NCI-H774 (cell line): Measurements from ENCODE around the gene ASIC4.

Source experiments
- DNase-seq: peaks from one replicate; lab custom pipeline; 2025; lab: John Stamatoyannopoulos, UW

The ASIC4 gene, protein sequence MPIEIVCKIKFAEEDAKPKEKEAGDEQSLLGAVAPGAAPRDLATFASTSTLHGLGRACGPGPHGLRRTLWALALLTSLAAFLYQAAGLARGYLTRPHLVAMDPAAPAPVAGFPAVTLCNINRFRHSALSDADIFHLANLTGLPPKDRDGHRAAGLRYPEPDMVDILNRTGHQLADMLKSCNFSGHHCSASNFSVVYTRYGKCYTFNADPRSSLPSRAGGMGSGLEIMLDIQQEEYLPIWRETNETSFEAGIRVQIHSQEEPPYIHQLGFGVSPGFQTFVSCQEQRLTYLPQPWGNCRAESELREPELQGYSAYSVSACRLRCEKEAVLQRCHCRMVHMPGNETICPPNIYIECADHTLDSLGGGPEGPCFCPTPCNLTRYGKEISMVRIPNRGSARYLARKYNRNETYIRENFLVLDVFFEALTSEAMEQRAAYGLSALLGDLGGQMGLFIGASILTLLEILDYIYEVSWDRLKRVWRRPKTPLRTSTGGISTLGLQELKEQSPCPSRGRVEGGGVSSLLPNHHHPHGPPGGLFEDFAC

DNA sequence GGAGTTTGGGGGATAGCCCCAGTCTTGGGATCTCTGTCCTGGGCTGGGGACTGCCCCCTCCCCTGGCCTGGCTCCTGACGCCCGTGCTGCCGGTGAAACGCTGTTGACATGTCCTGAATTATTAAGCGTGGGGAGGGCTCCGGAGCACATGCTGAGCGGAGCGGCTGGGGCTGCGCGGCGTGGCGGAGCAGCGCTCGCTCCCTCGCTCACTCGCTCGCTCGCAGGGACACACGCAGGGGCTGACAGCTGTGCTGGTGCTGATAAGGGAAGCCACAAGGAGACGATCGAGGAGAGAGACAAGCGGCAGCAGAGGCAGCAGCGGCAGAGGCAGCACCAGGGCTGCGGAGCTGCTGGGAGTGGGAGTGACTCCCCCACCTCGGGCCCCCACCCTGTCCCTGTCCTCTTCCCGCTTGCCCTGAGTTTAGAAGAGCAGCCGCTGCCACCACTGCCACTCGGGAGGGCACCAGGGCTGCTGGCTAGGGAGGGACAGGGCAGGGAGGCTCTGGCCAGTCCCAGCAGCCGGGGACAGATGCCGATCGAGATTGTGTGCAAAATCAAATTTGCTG lies at the start of gene ASIC4:
ASIC4 (plus strand) TSS at position 287 of the 566 bp plus-strand sequence; CDS start at position 530, 243 bp downstream.
- DNase-seq, result no peak

DNA sequence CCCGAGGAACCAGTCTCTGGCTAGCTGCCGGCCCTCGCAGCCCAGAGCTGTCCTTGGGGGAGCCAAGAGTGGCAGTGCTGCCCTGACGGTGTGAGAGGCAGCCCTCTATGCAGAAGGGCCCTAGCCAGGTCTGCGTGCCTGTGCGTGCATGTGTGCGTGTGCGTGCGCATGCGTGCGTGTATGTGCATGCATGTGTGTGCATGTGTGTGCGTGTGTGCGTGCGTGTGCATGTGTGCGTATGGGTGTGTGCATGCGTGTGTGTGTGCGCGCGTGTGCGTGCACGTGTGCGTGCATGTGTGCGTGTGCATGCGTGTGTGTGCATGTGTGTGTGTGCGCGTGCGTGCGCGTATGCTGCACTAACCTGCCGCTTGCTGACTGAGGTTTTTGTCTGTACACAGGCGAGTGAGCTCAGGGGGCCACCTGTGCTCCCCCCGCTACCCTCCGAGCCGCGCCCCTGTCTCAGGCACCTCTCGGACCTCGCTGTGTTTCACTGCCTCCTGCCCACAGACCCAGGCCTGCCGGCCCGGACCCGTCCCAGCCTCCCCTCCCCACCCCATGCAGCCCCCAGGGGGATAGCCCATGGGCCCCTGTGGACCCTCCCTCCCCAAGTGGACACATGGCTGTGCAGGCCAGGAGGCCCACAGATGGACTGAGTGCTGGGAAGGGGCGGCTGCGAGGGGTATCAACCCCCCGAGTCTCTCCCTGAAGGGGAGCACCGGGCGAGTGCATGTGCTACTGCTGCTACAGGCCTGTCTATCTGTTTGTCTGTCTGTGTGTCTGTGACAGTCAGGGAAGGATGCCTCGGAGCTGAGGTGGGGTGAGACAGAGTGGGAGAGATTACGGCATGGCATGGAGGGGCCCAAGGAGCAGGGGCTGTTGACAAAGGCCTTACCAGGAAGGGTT lies 48.4 kb upstream of the ASIC4 start:
- DNase-seq, result no peak

DNA sequence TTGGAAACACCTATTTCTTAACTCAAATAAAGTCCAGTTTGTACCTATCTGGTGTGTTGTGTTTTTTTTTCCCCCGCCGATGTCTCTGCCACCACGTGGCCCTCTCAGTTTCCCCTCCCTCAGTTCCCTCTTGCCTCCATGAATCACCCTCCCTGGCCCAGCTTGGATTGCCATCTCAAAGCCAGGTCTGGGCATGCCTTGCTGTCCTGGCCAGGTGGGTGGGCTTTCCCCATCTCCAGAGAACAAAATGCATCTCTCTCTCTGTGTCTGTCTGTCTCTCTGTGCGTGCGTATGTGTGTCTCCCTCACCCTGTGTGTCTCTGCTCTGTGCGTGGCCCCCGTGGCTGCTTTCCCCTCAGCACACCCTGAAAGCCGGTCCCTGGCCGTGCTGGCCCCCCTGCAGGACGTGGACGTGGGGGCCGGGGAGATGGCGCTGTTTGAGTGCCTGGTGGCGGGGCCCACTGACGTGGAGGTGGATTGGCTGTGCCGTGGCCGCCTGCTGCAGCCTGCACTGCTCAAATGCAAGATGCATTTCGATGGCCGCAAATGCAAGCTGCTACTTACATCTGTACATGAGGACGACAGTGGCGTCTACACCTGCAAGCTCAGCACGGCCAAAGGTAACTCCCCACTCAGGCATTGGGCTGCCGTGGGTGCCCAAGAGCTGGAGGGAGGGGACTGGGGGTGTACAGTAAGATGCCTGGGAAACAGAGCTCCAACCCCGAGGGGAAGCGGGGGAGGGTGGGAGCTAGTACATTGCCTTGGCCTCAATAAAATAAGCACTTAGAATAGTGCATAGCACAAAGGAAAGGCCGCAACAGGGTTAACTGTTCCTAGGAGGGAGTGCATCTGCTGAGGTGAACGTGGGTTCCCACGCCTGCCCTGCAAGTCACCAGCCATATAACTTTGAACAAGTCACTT lies 47.2 kb upstream of the ASIC4 start:
- DNase-seq, result no peak

DNA sequence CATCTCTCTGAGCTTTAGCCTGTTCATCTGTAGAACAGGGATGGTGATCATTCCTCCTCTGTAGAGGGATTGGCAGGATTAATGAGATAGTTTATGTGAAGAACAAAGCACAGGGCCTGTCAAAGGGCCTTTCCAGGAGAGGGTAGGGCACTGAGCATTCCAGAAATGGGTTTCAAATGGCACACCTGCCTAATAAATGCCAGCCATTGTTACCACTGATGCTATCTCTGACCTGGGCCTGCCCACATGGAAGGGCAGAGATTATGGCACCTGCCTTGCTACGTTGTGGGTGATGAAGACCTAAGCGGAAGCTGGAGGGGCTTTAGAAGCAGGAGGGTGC lies 46.6 kb upstream of the ASIC4 start:
- no peak for DNase-seq

DNA sequence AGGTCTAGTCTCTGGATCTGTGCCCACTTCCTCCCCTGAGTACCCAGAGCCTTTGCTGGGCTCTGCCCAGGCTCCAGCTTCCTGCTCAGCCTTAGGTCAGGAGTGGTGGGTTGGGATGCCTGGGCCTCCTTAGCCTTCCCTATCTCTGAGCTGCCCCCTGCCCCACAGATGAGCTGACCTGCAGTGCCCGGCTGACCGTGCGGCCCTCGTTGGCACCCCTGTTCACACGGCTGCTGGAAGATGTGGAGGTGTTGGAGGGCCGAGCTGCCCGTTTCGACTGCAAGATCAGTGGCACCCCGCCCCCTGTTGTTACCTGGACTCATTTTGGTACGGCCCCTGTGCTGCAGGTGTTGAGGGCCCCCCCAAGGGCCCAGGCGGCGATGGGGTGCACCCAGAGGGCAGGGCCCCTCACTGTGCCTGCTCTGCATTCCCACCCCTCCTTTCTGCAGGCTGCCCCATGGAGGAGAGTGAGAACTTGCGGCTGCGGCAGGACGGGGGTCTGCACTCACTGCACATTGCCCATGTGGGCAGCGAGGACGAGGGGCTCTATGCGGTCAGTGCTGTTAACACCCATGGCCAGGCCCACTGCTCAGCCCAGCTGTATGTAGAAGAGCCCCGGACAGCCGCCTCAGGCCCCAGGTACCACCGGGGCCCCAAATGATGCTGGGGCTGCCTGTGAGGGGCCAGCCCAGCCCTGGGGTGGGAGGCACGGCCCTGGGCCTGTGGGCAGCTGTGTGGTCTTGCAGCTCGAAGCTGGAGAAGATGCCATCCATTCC lies 45.7 kb upstream of the ASIC4 start:
- DNase-seq, result no peak

DNA sequence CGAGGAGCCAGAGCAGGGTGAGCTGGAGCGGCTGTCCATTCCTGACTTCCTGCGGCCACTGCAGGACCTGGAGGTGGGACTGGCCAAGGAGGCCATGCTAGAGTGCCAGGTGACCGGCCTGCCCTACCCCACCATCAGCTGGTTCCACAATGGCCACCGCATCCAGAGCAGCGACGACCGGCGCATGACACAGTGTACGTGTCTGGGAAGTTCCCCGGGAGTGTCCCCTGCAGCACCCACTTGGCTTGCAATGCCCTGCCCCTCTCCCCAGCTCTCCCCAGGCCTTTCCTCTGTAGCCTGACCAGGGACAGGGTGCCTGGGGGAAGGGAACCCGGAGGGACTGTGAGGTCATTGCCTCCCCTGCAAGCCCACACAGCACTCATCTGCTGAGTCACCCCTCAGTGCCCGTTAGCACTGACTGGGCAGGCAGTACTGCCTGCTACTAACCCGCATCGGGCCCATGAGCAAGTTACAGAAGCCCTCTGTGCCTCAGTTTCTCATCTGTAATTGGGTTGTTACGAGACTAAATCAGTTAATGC lies 45.0 kb upstream of the ASIC4 start:
- DNase-seq, result no peak

DNA sequence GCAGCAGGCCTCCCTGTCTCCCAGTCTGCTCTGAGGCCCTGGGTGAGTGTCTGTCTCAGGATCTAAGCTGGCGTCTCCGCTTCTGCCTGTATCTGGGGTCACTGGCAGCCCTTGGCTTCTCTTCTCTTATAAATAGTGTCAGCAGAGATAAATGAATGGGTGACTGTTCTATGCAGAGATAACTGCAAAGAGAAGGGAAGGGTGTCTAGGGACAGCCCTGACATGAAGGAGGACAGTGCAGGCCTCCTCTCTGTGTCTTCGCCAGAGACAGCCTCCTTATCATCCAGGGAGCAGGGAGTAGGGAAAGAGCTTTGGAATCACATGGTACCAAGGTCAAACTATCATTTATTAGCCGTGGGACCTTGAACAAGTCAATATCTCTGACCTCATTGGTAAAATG lies 43.9 kb upstream of the ASIC4 start:
- DNase-seq, result no peak

DNA sequence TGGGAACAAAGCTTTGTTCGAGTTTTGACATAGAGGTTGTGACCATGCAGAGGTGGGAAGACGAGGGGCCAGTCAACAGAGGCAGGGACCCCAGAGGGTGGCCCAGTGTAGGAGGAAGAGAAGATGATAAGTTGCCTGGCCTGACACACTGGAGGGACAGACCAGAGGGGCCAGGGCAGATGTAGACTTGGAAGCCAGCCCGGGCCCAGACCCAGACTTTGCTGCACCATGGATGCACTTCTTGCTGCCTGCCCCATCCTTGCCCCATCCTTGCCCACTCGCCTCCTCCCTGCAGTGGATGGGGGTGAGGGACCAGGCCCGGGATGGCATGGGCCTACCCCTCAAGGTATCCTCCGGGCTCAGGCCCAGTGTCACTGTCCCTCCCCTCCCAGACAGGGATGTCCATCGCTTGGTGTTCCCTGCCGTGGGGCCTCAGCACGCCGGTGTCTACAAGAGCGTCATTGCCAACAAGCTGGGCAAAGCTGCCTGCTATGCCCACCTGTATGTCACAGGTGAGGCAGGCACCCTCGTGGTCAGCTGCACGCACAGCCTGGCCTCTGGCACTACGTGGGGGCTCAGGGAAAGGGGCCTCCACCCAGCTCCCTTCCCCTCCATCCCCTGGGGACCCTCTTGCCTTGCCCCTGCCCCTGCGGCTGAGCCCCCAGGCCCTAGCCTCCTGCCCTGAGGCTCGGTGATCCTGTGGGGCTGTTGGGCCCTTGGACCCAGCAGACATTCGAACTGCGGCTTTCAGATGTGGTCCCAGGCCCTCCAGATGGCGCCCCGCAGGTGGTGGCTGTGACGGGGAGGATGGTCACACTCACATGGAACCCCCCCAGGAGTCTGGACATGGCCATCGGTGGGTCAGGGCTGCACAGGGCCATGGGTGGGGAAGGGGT lies 42.6 kb upstream of the ASIC4 start:
- no peak for DNase-seq

DNA sequence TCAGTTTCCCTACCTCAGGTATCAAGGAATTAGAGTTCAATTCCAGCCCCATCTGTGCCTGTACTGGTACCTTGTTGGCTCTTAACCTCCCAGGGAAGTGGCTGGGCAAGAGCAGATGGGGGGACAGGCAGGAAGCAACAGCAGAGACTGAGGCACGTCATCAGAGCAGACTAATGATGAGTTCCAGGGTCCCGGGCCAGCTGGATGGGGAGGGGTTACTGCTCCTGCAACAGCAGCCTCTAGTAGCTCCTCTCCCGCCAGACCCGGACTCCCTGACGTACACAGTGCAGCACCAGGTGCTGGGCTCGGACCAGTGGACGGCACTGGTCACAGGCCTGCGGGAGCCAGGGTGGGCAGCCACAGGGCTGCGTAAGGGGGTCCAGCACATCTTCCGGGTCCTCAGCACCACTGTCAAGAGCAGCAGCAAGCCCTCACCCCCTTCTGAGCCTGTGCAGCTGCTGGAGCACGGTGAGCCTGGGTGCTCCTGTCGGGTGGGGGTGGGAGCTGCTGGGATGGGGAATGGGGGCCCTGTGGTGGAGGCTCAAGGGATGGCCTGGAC lies 41.6 kb upstream of the ASIC4 start:
- DNase-seq, result no peak

DNA sequence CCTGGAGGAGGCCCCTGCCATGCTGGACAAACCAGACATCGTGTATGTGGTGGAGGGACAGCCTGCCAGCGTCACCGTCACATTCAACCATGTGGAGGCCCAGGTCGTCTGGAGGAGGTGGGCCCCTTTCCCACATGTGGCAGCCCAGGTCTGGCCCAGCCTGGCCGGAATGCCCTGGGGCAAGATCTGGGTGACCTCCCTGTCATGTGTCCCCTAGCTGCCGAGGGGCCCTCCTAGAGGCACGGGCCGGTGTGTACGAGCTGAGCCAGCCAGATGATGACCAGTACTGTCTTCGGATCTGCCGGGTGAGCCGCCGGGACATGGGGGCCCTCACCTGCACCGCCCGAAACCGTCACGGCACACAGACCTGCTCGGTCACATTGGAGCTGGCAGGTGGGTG lies 40.8 kb upstream of the ASIC4 start:
- DNase-seq, result no peak

DNA sequence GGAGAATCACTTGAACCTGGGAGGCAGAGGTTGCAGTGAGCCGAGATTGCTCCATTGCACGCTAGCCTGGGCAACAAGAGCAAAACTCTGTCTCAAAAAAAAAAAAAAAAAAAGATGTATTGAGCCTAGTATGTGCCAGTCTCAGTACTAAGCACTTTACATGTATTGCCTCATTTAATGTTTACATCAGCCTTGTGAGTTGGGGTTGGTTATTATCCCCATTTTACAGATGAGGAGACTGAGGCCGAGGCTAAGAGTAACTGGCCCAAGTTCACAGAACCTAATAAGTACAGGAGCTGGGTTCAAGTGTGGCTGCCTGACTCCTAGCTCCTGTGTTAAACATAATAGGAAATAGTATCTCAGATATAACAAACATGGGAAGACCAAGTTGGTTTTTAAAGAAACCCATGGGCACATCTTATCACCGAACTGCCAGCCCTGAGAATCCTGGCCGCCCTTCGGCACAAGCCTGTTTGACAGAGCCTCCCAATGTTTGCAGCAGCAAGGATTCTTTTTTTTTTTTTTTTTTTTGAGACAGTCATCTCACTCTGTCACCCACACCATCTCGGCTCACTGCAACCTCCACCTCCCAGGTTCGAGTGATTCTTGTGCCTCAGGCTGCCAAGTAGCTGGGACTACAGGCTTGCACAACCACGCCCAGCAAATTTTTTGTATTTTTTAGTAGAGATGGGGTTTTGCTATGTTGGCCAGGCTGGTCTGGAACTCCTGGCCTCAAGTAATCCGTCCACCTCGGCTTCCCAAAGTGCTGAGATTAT lies 39.8 kb upstream of the ASIC4 start:
- no peak for DNase-seq

DNA sequence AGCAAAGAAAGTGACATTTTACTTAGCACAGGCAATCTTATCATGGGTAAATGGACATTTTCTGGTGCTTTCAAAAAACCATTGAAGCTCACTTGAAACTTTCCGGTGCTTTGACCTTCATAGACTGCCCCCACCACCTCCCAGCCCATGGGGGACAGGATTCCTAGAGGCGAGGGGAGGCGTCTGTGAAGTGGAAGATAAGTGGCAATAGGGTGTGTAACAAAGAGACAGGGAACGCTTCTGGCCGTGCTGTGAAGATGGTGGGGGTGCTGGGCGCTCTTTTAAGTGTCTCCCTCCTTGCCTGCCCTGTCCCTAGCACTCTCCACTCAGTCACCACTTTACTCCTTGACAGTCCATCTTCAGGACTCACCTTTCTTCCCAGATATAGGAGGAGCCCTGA lies 39.0 kb upstream of the ASIC4 start:
- no peak for DNase-seq

DNA sequence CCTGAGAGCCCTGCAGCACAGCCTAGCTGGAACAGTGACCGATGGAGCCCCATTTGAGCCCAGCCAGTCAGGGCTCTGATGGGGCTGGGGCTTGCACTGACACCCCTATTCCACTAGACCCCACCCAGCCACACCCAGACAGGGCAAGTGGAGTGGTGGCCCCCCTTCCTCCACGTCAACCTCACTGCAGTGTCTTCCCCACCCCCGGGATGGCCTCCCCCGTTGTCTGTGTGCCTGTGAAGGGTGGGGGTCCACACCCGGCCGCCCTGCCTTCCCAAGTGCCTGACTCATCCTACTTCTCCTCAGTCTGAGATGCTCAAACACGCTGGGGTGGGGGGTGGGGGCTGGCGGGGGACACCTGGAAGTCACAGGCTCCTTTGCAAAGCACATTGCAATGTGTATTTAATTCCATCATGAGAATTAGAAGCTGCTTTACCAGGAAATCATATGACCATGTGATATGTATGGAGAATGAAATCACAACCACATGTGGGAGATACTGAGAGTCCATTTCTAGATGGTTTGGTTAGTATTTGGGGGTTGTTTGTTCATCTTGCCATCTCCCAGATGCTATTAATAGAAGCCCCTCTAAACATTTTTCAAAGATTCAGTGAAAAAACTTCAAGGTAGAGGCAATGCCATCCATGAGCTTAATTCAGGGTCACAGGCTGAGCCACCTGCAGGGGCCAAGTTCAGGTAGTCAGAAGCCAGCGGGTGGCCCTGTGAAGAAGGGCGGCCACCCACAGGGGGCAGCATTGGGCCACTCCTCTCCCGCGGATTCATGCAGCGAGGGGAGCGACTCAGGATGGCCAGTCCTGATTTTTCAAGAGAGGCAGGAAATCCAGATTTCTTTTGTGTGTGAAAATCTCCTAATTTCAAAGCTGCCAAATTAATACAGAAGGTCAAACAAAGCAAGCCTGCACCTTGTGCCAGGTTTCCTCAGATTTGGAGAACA lies 38.3 kb upstream of the ASIC4 start:
- DNase-seq, result peak; percentile 53

DNA sequence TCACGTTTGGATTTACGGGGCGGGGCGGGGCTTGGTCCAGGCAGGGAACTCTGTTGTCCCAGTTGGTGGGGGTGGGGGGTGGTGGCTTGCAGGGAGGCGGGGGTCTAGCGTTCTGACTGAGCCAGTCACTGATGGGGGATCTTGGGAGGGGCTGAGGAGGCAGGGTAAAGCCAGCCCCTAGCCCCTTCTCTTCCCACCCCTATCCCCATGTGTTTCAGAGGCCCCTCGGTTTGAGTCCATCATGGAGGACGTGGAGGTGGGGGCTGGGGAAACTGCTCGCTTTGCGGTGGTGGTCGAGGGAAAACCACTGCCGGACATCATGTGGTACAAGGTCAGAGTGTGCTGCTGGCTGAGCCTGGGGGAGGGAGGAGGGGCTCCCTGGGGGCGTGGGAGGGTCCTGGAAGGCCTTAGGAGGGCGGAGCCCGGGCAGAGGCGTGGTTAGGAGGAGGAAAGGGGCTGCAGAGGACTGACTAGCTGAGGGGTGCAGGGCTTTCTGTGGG lies 37.6 kb upstream of the ASIC4 start:
- DNase-seq, result no peak

DNA sequence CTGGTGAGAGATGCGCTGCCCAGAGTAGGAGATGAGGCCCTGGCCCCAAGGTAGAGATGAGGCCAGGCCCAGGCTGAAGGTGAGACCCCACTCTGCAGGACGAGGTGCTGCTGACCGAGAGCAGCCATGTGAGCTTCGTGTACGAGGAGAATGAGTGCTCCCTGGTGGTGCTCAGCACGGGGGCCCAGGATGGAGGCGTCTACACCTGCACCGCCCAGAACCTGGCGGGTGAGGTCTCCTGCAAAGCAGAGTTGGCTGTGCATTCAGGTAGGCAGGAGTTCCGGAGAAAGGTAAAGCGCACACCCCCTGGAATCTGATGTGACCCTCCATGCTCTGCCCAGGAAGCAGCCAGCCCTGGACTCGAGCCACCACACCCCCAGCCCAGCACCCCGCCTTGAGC lies 37.1 kb upstream of the ASIC4 start:
- DNase-seq, result no peak

DNA sequence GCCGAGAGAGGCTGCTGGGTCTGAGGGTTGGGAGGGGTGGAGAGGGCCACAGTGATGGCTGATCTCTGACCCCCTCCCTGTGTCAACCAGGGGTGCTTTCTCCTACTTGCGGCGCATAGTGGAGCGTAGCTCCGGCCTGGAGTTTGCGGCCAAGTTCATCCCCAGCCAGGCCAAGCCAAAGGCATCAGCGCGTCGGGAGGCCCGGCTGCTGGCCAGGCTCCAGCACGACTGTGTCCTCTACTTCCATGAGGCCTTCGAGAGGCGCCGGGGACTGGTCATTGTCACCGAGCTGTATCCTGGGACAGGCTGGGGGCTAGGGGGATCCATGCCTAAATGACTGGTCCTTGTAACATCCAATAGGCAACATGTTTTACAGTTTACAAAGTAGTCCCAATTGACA lies 36.5 kb upstream of the ASIC4 start:
- DNase-seq, result no peak

DNA sequence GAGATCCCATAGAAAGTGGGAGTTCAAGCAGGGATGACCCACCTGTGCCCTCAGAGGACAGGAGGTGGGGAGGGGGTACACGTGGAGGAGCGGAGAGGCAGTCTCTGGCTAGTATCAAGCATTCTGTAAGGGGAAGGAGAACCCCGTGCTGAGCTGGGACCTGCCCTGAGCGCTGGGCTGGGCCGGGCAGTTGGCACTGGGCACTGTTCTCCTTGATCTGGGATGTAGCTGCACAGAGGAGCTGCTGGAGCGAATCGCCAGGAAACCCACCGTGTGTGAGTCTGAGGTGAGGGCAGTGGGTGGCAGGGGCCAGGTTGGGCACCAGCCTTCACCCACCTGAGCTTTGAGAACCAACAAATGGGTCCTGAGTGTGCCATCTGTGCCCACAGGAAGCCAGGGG lies 35.4 kb upstream of the ASIC4 start:
- no peak for DNase-seq
